Measurements from ENCODE around the gene GUCY1A1. TPM values are rescaled to one million over a fixed set of nuclear protein-coding genes. Genes with fewer than 3 reads are reported as not detected.

The GUCY1A1 gene
- total RNA-seq, 3 donors from 2014 or later (not counting 1 experiment from before 2014, with no cell fraction given): 4.1 to 7.4 (median 5.2) TPM

DNA sequence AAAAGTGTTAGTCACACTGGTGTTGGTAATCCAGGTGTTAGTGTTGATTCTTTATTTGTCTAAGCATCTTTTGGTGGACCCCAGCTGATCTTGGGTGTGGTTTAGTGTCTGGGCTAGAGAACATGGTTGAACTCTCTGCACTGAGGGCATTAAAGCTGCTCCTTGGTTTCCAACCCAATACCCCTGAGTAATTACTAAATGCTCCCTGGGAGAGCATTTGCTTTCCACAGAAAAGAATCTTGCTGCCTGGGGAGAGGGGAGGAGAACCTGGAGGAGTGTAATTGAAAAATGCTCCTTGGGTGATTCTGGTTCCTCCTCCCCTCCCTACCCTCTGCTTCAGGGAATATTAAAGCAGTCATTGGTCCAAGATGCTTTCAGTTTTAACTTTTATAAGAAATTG is 95.3 kb downstream of the GUCY1A1 start:
- Histone ChIP-seq H3K4me1 (ENCODE audit: control insufficient read depth, insufficient read depth, low read length) (peaks cover 9% of the 10 kb centered on the region), H3K36me3 (ENCODE audit: control insufficient read depth, insufficient read depth, low read length) (no peaks in the 10 kb centered on the region), H3K27me3 (ENCODE audit: control insufficient read depth, insufficient read depth, low read length) (no peaks in the 10 kb centered on the region), H3K27ac (ENCODE audit: low read length) (no peak overlapping the region), H3K9me3 (ENCODE audit: control insufficient read depth, insufficient read depth, low read length) (no peaks in the 10 kb centered on the region), H3K4me3 (ENCODE audit: low read length) (no peak overlapping the region)
- TF ChIP-seq, protein P1, sequence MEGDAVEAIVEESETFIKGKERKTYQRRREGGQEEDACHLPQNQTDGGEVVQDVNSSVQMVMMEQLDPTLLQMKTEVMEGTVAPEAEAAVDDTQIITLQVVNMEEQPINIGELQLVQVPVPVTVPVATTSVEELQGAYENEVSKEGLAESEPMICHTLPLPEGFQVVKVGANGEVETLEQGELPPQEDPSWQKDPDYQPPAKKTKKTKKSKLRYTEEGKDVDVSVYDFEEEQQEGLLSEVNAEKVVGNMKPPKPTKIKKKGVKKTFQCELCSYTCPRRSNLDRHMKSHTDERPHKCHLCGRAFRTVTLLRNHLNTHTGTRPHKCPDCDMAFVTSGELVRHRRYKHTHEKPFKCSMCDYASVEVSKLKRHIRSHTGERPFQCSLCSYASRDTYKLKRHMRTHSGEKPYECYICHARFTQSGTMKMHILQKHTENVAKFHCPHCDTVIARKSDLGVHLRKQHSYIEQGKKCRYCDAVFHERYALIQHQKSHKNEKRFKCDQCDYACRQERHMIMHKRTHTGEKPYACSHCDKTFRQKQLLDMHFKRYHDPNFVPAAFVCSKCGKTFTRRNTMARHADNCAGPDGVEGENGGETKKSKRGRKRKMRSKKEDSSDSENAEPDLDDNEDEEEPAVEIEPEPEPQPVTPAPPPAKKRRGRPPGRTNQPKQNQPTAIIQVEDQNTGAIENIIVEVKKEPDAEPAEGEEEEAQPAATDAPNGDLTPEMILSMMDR (IDR thresholded peaks at IDR 0.05): no peak
- intact Hi-C loops (cut with micrococcal nuclease): no loop called here
- Mint-ChIP-seq H3K9me3 (no peaks in the 10 kb centered on the region), H3K36me3 (no peaks in the 10 kb centered on the region), H3K4me1 (peaks cover 11% of the 10 kb centered on the region in 2 donors), H3K4me3 (no peak overlapping the region), H3K27me3 (ENCODE audit: low read depth in 2 of 2) (no peaks in the 10 kb centered on the region), H3K27ac (no peak overlapping the region)
- DNase-seq (no peak), ATAC-seq (no peak)

DNA sequence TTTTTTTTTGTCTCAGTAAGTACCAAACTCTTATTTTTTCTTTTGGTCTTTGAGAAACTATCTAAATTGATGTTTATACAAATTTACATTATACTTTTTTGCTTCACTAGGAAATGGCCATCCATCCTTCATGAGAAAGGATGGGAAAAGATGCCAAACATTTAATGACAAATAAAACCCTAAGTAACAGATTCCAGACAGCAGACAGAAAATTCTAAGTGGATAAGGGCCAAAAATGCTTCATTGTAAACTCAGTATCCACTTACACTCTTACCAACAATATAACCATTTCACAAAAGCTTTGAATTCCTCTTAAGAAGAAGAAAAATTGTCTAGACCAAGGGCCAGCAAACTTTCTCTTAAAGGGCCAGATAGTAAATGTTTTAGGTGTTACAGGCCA is 95.7 kb downstream of the GUCY1A1 start:
- H3K9me3 ChIP-seq (ENCODE audit: control insufficient read depth, insufficient read depth, low read length): no peaks in the 10 kb centered on the region
- intact Hi-C loops (cut with micrococcal nuclease): no loop called here
- DNase-seq (no peak), ATAC-seq (no peak)
- no peaks in the 10 kb centered on the region for H3K36me3 Mint-ChIP-seq
- H3K4me3 ChIP-seq (ENCODE audit: low read length): no peak overlapping the region
- H3K27ac ChIP-seq (ENCODE audit: low read length): no peak overlapping the region
- H3K4me1 Mint-ChIP-seq: peaks cover 11% of the 10 kb centered on the region in 2 donors
- H3K4me1 ChIP-seq (ENCODE audit: control insufficient read depth, insufficient read depth, low read length): peaks cover 9% of the 10 kb centered on the region
- no peaks in the 10 kb centered on the region for H3K9me3 Mint-ChIP-seq
- no peak overlapping the region for H3K27ac Mint-ChIP-seq
- TF ChIP-seq, protein P1 (IDR thresholded peaks at IDR 0.05): no peak
- no peaks in the 10 kb centered on the region for H3K36me3 ChIP-seq (ENCODE audit: control insufficient read depth, insufficient read depth, low read length)
- no peaks in the 10 kb centered on the region for H3K27me3 Mint-ChIP-seq (ENCODE audit: low read depth in 2 of 2)
- no peaks in the 10 kb centered on the region for H3K27me3 ChIP-seq (ENCODE audit: control insufficient read depth, insufficient read depth, low read length)
- H3K4me3 Mint-ChIP-seq: no peak overlapping the region

DNA sequence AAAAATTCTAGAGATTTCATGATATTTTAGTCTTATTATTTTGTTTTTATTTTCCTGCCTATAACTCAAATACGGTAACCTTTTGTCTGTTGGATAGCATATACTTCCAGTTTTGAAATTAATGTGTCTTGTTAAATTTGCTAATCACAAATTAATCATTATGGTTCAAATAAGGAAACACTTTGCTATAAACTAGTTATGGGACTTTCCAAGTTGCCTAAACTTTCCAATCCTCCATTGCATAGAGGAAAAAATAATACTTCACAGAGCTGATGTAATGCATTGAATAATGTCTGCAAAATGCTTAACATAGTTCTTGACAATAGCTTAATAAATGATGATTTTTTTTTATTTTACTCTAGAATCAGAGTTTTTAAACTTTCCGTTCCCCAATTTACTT is 96.9 kb downstream of the GUCY1A1 start:
- ATAC-seq (no peak), DNase-seq (no peak)
- intact Hi-C loops (cut with micrococcal nuclease): no loop called here
- no peaks in the 10 kb centered on the region for H3K9me3 Mint-ChIP-seq
- no peaks in the 10 kb centered on the region for H3K36me3 ChIP-seq (ENCODE audit: control insufficient read depth, insufficient read depth, low read length)
- no peaks in the 10 kb centered on the region for H3K9me3 ChIP-seq (ENCODE audit: control insufficient read depth, insufficient read depth, low read length)
- H3K4me1 ChIP-seq (ENCODE audit: control insufficient read depth, insufficient read depth, low read length): peaks cover 8% of the 10 kb centered on the region
- TF ChIP-seq, protein P1 (IDR thresholded peaks at IDR 0.05): no peak
- H3K4me3 ChIP-seq (ENCODE audit: low read length): no peak overlapping the region
- peaks cover 3% of the 10 kb centered on the region in 2 donors for H3K4me1 Mint-ChIP-seq
- no CpG with 5 or more reads among the region's 2 CpGs for WGBS (ENCODE audit: insufficient coverage)
- H3K27ac Mint-ChIP-seq: no peak overlapping the region
- no peaks in the 10 kb centered on the region for H3K27me3 Mint-ChIP-seq (ENCODE audit: low read depth in 2 of 2)
- H3K27me3 ChIP-seq (ENCODE audit: control insufficient read depth, insufficient read depth, low read length): no peaks in the 10 kb centered on the region
- H3K36me3 Mint-ChIP-seq: no peaks in the 10 kb centered on the region
- no peak overlapping the region for H3K27ac ChIP-seq (ENCODE audit: low read length)
- no peak overlapping the region for H3K4me3 Mint-ChIP-seq

DNA sequence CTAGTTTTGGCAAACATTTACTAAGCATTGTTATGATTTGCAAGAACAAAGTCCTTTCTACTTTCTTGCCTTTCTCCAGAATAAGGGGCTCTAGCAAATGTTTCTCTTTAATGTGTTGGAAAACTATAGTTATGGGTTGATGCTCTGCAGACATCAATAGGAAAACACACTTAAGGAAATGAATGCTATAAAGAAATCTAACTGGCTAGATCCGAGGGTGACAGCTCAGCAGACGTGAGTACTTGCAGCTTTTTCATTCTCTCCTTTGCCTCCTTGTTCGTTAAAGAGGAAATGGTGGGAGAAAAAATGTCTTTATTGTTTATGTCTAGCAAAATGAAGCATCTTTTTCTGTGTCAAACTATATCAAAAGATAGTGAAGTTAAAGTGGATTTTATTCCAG is 98.5 kb downstream of the GUCY1A1 start:
- no peak overlapping the region for H3K27ac Mint-ChIP-seq

More for the DNA sequence above, 98.5 kb downstream of the GUCY1A1 start:
- Histone ChIP-seq H3K36me3 (ENCODE audit: control insufficient read depth, insufficient read depth, low read length) (no peaks in the 10 kb centered on the region), H3K4me3 (ENCODE audit: low read length) (no peak overlapping the region), H3K9me3 (ENCODE audit: control insufficient read depth, insufficient read depth, low read length) (no peaks in the 10 kb centered on the region), H3K27ac (ENCODE audit: low read length) (no peak overlapping the region), H3K4me1 (ENCODE audit: control insufficient read depth, insufficient read depth, low read length) (no peaks in the 10 kb centered on the region), H3K27me3 (ENCODE audit: control insufficient read depth, insufficient read depth, low read length) (no peaks in the 10 kb centered on the region)
- H3K36me3 Mint-ChIP-seq: no peaks in the 10 kb centered on the region
- no peak for ATAC-seq
- H3K4me3 Mint-ChIP-seq: no peak overlapping the region
- TF ChIP-seq, protein P1 (IDR thresholded peaks at IDR 0.05): no peak
- H3K27me3 Mint-ChIP-seq (ENCODE audit: low read depth in 2 of 2): no peaks in the 10 kb centered on the region
- DNase-seq: no peak
- WGBS (ENCODE audit: insufficient coverage): 49% methylated on average over 3 of the region's 3 CpGs
- no peaks in the 10 kb centered on the region for H3K4me1 Mint-ChIP-seq
- intact Hi-C loops (cut with micrococcal nuclease): no loop called here
- no peaks in the 10 kb centered on the region for H3K9me3 Mint-ChIP-seq

Data from natural killer cell (primary cell).